Activated CD4-positive, alpha-beta T cell treated with anti-CD3 and anti-CD28 coated beads, Interleukin-2, amount 10 ng/mL, durations not matched to agents 24 days and 14 days (primary cell): ENCODE measurements around the gene PLS1. TPM values are rescaled to one million over a fixed set of nuclear protein-coding genes. Genes with fewer than 3 reads are reported as not detected.
"Not testable (repeated sequence)": the region's sequence is repeated elsewhere in the genome, so short reads cannot be mapped to it uniquely, and the experiment has no call there.

Experiments
- DNase-seq: peaks from one replicate; pipeline ENCODE4 v3.0.0; 2022
- H3K27ac Mint-ChIP-seq: one replicate; pipeline ENCODE4 v1.8.0; 2022; ENCODE audit warnings: mild to moderate bottlenecking, mixed read lengths
- H3K27me3 Mint-ChIP-seq: one replicate; pipeline ENCODE4 v1.8.0; 2022; ENCODE audit warnings: mixed read lengths
- H3K36me3 Mint-ChIP-seq: one replicate; pipeline ENCODE4 v1.8.0; 2022; ENCODE audit warnings: low read depth, mild to moderate bottlenecking, mixed read lengths
- H3K4me1 Mint-ChIP-seq: one replicate; pipeline ENCODE4 v1.8.0; 2021; ENCODE audit warnings: mixed read lengths
- H3K4me3 Mint-ChIP-seq: one replicate; pipeline ENCODE4 v1.8.0; 2022; ENCODE audit warnings: mild to moderate bottlenecking, moderate library complexity, mixed read lengths
- H3K9me3 Mint-ChIP-seq: one replicate; pipeline ENCODE4 v1.8.0; 2021; ENCODE audit warnings: mixed read lengths
- intact Hi-C: fragments of 100-400 bp; cut with micrococcal nuclease; formaldehyde crosslinking; loops from one replicate; pipeline ENCODE4 v1.15.1; 2023
- total RNA-seq: library from RNA; stranded (reverse); gene quantifications from 2 replicates; pipeline ENCODE4 v1.2.3, GENCODE V29; 2022

PLS1 gene
- total RNA-seq, 1 donor from 2014 or later, result 4.6 TPM

- H3K36me3 Mint-ChIP-seq, H3K4me1 Mint-ChIP-seq, H3K27me3 Mint-ChIP-seq, H3K27ac Mint-ChIP-seq, H3K9me3 Mint-ChIP-seq, intact Hi-C loops, DNase-seq, H3K4me3 Mint-ChIP-seq: not testable (repeated sequence)
These were observed 156.4 kb downstream of the PLS1 start for GRCh38 chr3:142752605-142753004.

GRCh38 chr3:142754494-142754893, 158.3 kb downstream of the PLS1 start:
- Mint-ChIP-seq H3K27me3 (no peaks in the 10 kb centered on the region), H3K4me1 (no peaks in the 10 kb centered on the region), H3K36me3 (no peaks in the 10 kb centered on the region), H3K4me3 (no peak overlapping the region), H3K9me3 (peaks cover 8% of the 10 kb centered on the region), H3K27ac (no peak overlapping the region)
- intact Hi-C loops, result no loop called here
- DNase-seq, result no peak

Other genes with a start within 250 kb of the PLS1 start
- 43.8 and 49.5 TPM in 2 replicates for gene XRN1, start 148.4 kb upstream of the PLS1 start, total RNA-seq
- gene ATR, start 17.7 kb upstream of the PLS1 start, total RNA-seq, result 34.2 and 35.0 TPM in 2 replicates
- 0.92 and 1.7 TPM in 2 replicates for gene TRPC1, start 127.6 kb downstream of the PLS1 start, total RNA-seq